Transverse colon (tissue), 4 donors: ENCODE results near the gene GID8. TPM values are rescaled to one million over a fixed set of nuclear protein-coding genes. Genes with fewer than 3 reads are reported as not detected.

Experiments used
- DNase-seq: peaks from one replicate; pipeline ENCODE4 v3.0.0-alpha.2; 2019
- H3K27ac ChIP-seq, 4 donors: fragments of 200-600 bp; sonication (generic); 2 replicates each; pipeline ENCODE4 v1.5.1; 2016 to 2018; ENCODE audit warnings: inconsistent platforms in 4 of 4
- H3K27me3 ChIP-seq: fragments of 200-600 bp; sonication (generic); 2 replicates; pipeline ENCODE4 v1.5.1; 2017; ENCODE audit warnings: inconsistent platforms
- H3K36me3 ChIP-seq, 4 donors: fragments of 200-600 bp; sonication (generic); 2 replicates each; pipeline ENCODE4 v1.5.1; 2017 to 2019; ENCODE audit warnings: inconsistent platforms in 4 of 4
- H3K4me1 ChIP-seq, 4 donors: fragments of 200-600 bp; sonication (generic); 2 replicates each; pipeline ENCODE4 v1.5.1; 2017 to 2020; ENCODE audit warnings: inconsistent platforms in 4 of 4
- H3K4me3 ChIP-seq, 4 donors: fragments of 200-600 bp; sonication (generic); 1 replicate in 1 of 4; 2 replicates in 3 of 4; pipeline versions ENCODE4 v1.5.1 to v1.6.1; 2017 to 2019; ENCODE audit warnings: inconsistent platforms in 4 of 4
- H3K9me3 ChIP-seq, 2 donors: fragments of 200-600 bp; sonication (generic); 2 replicates each; pipeline ENCODE4 v1.5.1; 2017 to 2019; ENCODE audit warnings: inconsistent platforms in 2 of 2
- EP300 ChIP-seq: sonication (generic); formaldehyde crosslinking; IDR thresholded peaks from one replicate; pipeline ENCODE4 v1.6.1; 2017; ENCODE audit warnings: antibody characterized with exemption, low read depth
- POLR2A ChIP-seq: fragments of 450-650 bp; IDR thresholded peaks from one replicate; pipeline ENCODE4 v1.6.1; 2016; ENCODE audit warnings: antibody characterized with exemption, mild to moderate bottlenecking, moderate library complexity
- POLR2AphosphoS5 ChIP-seq, 3 donors: sonication (generic); formaldehyde crosslinking; IDR thresholded peaks; one replicate each; pipeline ENCODE4 v1.6.1; 2016; ENCODE audit warnings: antibody characterized with exemption in 3 of 3
- WGBS, 2 donors: methylation state at CpG; one replicate each; pipeline ENCODE4 v1.1.5; 2018; ENCODE audit warnings: low coverage in 1 of 2; 5-methylcytosine and 5-hydroxymethylcytosine counted together
- in situ Hi-C, 4 donors: fragments of 200-750 bp; cut with MboI; loops; one replicate each; pipeline versions ENCODE4 v1.15.0 to v1.15.1; 2017; ENCODE audit warnings: low sequenced_read_pairs in 3 of 4, low pct_ligation_motif_present in 1 of 4, low pct_unique_long_range_greater_than_20kb in 1 of 4
- intact Hi-C: fragments of 100-400 bp; cut with DNase I; formaldehyde crosslinking; loops from one replicate; pipeline ENCODE4 v1.15.1; 2023; ENCODE audit warnings: low total_unique reads
- total RNA-seq, 4 donors: library from RNA; depleted of rRNA; stranded (reverse); fragments of >200 nt; gene quantifications; one replicate each; pipeline ENCODE4 v1.1.0, GENCODE V29; 2016
- TF ChIP-seq, protein P1 (sequence below), 5 experiments: fragments of 200-600 bp in 3 of 5; fragments of 450-650 bp in 2 of 5; sonication (generic) in 3 of 5; IDR thresholded peaks; 1 replicate in 2 of 5; 2 replicates in 3 of 5; pipeline ENCODE4 v1.5.1; 2016 to 2017; ENCODE audit warnings: antibody characterized with exemption in 5 of 5, inconsistent platforms in 3 of 5, mild to moderate bottlenecking in 2 of 5, moderate library complexity in 1 of 5

Gene GID8
- total RNA-seq, 4 donors from 2014 or later: 29.5 to 34.1 (median 31.7) TPM

DNA sequence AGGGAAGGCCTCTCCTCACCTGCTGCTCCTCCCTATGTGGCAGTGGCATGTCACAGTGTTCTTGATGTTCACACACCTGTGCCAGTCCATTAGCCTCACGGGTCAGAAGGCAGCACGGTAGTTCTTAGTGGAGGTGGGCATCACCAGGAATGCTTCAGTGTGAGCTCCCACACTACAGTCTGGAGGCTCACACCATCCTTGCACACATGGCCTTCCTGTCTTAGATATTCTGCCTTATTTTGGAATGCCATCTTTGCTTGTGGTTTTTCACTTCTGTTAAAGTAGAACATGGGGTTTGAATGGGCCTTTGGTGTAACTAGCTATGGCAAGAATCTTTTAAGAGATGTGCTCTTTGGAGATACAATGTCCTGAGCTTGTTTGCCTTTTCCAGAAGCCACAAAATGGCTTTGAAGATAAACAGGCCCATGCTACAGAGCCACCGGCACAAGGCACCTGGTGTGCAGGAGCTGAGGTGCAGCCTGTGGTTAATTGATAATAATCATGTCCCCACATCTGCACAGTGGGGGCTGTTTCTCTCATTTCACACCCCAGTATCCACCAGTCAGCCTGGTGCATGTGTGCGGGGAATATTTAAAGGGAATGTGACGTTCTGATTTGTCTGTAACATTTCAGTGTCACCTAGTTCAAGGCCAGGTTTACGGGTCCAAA, 11.3 kb downstream of the GID8 start:
- no peak for DNase-seq
- Histone ChIP-seq H3K36me3 (peaks cover 0 to 23% (median 13%) of the 10 kb centered on the region in 4 donors), H3K4me3 (no peak overlapping the region), H3K9me3 (no peaks in the 10 kb centered on the region), H3K27ac (no peak overlapping the region), H3K27me3 (no peaks in the 10 kb centered on the region), H3K4me1 (peaks cover 18 to 26% (median 25%) of the 10 kb centered on the region in 4 donors)
- TF ChIP-seq POLR2AphosphoS5 (IDR thresholded peaks at IDR 0.05): no peak
- no peak for TF ChIP-seq EP300
- TF ChIP-seq, protein P1, sequence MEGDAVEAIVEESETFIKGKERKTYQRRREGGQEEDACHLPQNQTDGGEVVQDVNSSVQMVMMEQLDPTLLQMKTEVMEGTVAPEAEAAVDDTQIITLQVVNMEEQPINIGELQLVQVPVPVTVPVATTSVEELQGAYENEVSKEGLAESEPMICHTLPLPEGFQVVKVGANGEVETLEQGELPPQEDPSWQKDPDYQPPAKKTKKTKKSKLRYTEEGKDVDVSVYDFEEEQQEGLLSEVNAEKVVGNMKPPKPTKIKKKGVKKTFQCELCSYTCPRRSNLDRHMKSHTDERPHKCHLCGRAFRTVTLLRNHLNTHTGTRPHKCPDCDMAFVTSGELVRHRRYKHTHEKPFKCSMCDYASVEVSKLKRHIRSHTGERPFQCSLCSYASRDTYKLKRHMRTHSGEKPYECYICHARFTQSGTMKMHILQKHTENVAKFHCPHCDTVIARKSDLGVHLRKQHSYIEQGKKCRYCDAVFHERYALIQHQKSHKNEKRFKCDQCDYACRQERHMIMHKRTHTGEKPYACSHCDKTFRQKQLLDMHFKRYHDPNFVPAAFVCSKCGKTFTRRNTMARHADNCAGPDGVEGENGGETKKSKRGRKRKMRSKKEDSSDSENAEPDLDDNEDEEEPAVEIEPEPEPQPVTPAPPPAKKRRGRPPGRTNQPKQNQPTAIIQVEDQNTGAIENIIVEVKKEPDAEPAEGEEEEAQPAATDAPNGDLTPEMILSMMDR (IDR thresholded peaks at IDR 0.05): no peak
- TF ChIP-seq POLR2A: no peak
- intact Hi-C loops (no loop called here), in situ Hi-C loops (no loop called here)
- 93 to 98% methylated on average over 3 to 6 of the region's 6 CpGs for WGBS, 2 donors

DNA sequence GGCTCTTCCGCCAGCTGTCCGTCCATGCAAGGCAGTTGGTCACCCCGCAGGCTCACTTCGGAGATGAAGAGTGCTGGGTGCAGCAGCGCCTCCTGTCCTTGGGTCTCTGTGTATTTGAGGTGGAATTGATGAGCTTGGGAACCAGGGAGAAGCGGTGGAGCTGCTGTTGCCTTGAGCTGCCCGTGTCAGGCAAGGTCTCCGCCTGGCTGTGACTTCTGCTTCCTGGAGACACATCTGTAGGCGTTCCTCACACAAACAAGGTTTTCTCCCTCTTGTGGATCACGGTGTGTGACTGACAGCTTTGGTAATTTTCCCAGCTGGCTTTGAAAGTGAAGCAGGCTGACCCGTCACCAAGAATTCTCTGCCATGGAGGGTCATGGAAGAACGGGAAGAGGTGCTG, 12.0 kb downstream of the GID8 start:
- no peak for DNase-seq
- H3K4me1 ChIP-seq: peaks cover 22 to 33% (median 32%) of the 10 kb centered on the region in 4 donors
- H3K27ac ChIP-seq: no peak overlapping the region
- in situ Hi-C loops (no loop called here), intact Hi-C loops (no loop called here)
- no peaks in the 10 kb centered on the region for H3K27me3 ChIP-seq
- H3K9me3 ChIP-seq: no peaks in the 10 kb centered on the region
- TF ChIP-seq, protein P1 (IDR thresholded peaks at IDR 0.05): no peak
- no peak for TF ChIP-seq POLR2AphosphoS5 (IDR thresholded peaks at IDR 0.05)
- no peak for TF ChIP-seq POLR2A
- TF ChIP-seq EP300: no peak
- H3K4me3 ChIP-seq: no peak overlapping the region
- WGBS, 2 donors: 93% methylated on average over 12 of the region's 12 CpGs; no CpG with 5 or more reads in 1 of the 2 donors
- peaks cover 0 to 17% (median 9%) of the 10 kb centered on the region in 4 donors for H3K36me3 ChIP-seq

DNA sequence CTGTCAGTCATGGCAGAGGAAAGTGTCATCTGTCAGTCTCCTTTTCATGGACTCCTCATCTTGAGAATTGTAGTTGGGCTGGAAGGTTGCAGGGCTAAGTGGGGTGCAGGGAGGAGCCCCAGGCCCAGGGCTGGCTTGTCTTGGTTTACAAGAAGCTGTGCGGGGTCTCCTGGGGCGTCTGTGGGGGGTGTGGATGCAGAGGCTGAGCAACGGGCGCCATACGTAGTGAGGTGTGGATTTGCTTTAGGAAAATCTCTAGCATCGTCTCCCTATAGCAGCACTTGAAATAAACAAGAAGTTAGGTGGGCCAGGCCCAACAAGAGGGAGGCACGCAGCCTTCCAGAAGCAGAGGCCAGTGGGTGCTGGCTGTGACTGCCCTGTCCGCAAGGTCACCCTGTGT, 12.8 kb downstream of the GID8 start:
- DNase-seq: no peak
- in situ Hi-C loops (no loop called here), intact Hi-C loops (no loop called here)
- 92% methylated on average over 8 of the region's 8 CpGs; no CpG with 5 or more reads in 1 of the 2 donors for WGBS, 2 donors
- Histone ChIP-seq H3K4me1 (peaks cover 22 to 41% (median 38%) of the 10 kb centered on the region in 4 donors), H3K4me3 (no peak overlapping the region), H3K36me3 (peaks cover 0 to 10% (median 5%) of the 10 kb centered on the region in 4 donors), H3K27ac (no peak overlapping the region), H3K9me3 (no peaks in the 10 kb centered on the region), H3K27me3 (no peaks in the 10 kb centered on the region)
- no peak for TF ChIP-seq EP300
- TF ChIP-seq, protein P1 (IDR thresholded peaks at IDR 0.05): no peak
- TF ChIP-seq POLR2A: no peak
- no peak for TF ChIP-seq POLR2AphosphoS5 (IDR thresholded peaks at IDR 0.05)

DNA sequence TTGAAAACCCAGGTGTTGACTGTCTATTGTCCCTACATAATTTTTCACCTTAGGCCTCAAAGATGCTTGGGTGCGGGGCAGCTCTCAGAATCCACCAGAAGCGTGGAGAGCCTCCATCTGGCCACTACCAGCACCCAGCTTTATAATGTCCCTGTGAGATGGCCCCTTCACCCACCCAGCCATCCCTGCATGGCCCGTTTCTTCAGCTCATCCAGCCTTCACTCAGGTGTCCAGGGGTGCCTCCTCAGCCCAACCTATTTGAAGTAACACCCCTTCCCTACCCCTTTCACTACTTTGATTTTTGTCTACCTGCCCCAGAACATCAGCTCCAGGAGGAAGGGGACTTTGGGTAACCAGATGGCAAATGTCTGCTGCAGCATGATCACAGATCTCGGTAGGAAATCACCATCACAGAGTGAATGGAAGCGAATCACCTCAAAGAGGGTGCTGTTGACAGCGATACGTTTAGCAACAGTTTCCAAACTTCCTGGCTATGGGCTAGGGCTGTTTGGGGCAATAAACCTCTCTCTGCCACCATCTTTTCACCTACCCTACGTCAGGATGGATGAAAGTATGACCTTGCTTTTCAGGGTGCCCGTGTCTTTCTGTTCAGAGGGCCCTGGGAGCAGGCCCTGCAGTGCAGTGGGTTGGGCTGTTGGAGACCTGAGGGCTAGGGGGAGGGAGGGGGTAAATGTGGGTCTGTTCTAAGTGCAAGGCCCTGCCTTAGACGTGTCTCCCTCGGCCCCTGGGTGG, 13.4 kb downstream of the GID8 start:
- no peaks in the 10 kb centered on the region for H3K9me3 ChIP-seq
- TF ChIP-seq POLR2A (no peak), EP300 (no peak), POLR2AphosphoS5 (IDR thresholded peaks at IDR 0.05) (no peak)
- TF ChIP-seq, protein P1 (IDR thresholded peaks at IDR 0.05): no peak
- H3K27ac ChIP-seq: peak overlapping the region in 1 of 4 donors; percentile 89
- WGBS, 2 donors: 89 to 91% methylated on average over 6 to 11 of the region's 11 CpGs
- DNase-seq: no peak
- intact Hi-C loops: no loop called here
- H3K27me3 ChIP-seq: no peaks in the 10 kb centered on the region
- H3K4me3 ChIP-seq: no peak overlapping the region
- in situ Hi-C loops: no loop called here
- H3K36me3 ChIP-seq: peaks cover 0 to 8% (median 2%) of the 10 kb centered on the region in 4 donors
- peaks cover 22 to 45% (median 42%) of the 10 kb centered on the region in 4 donors for H3K4me1 ChIP-seq
